HG03432 (cell line): ENCODE results near the gene MAN1B1.

Experiments used
- ATAC-seq: cut with Tn5 transposase; IDR thresholded peaks from one replicate; pipeline ENCODE4 v1.9.1; 2021; ENCODE audit warnings: mild to moderate bottlenecking, moderate library complexity; ENCODE audit not compliant: unreplicated experiment

Gene MAN1B1

GRCh38 chr9:137141976-137142936 lies 55.5 kb downstream of the MAN1B1 start:
- no peak for ATAC-seq

GRCh38 chr9:137143459-137143858 lies 56.7 kb downstream of the MAN1B1 start:
- ATAC-seq, result no peak

DNA sequence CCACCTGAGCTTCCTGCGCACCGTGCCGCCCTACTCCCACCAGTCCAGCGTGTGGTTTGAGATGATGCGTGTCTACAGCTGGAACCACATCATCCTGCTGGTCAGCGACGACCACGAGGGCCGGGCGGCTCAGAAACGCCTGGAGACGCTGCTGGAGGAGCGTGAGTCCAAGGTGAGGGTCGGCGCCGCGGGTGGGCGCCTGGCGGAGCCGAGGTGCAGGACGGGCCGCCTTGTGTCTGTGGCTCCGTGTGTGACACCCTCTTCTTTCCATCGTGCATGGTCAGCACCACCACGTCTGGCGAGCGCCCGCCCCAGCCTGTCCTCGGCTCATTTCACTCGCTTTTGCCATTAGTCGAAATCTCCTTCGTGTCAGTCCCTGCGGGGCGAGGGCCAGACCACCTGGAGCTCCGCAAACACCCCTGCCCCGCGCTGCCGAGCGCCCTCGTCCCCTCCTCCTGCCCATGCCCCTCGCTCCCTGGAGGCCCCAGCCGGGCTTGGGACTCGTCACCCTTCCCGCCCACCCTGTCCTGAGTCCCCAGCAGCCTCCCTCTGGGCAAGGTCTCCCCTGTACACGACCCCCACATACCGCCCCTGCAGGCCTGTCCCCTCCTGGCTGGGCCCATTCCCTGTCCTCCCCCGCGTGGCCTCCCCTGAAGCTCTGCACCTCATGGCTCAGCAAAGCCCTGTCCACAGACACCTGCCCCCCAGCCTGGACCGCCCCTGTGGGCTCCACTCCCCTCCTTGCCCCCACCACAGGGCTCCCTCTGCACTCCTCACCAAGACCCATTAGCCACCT lies 59.1 kb downstream of the MAN1B1 start:
- ATAC-seq, result no peak

- no peak for ATAC-seq
Measured at GRCh38 chr9:137146527-137146918, 59.7 kb downstream of the MAN1B1 start.

GRCh38 chr9:137147091-137147792 lies 60.5 kb downstream of the MAN1B1 start:
- no peak for ATAC-seq

GRCh38 chr9:137147793-137148160 lies 61.0 kb downstream of the MAN1B1 start:
- ATAC-seq, result no peak

- no peak for ATAC-seq
Measured at GRCh38 chr9:137148242-137148641, 61.5 kb downstream of the MAN1B1 start.

- no peak for ATAC-seq
Measured at GRCh38 chr9:137148661-137149060, 61.9 kb downstream of the MAN1B1 start.

- no peak for ATAC-seq
Measured at GRCh38 chr9:137149363-137149762, 62.6 kb downstream of the MAN1B1 start.

- ATAC-seq, result peak; percentile 21
Measured at GRCh38 chr9:137149942-137150616, 63.3 kb downstream of the MAN1B1 start.

- peak; percentile 43 for ATAC-seq
Measured at GRCh38 chr9:137150617-137151457, 64.1 kb downstream of the MAN1B1 start.

DNA sequence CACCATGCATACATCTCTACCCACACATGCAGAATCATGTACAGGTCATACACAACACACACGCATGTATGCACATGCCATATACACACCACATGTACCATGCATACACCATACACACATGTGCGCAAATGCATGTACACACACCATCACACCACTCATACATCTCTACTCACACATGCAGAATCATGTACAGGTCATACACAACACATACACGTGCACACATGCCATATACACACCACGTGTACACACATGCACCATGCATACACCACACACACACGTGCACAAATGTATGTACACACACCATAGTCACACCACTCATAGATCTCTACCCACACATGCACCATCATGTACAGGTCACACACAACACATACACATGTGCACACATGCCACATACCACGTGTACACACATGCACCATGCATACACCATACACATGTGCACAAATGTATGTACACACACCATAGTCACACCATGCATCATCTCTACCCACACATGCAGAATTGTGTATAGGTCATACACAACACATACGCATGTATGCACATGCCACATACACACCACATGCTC lies 66.1 kb downstream of the MAN1B1 start:
- no peak for ATAC-seq

DNA sequence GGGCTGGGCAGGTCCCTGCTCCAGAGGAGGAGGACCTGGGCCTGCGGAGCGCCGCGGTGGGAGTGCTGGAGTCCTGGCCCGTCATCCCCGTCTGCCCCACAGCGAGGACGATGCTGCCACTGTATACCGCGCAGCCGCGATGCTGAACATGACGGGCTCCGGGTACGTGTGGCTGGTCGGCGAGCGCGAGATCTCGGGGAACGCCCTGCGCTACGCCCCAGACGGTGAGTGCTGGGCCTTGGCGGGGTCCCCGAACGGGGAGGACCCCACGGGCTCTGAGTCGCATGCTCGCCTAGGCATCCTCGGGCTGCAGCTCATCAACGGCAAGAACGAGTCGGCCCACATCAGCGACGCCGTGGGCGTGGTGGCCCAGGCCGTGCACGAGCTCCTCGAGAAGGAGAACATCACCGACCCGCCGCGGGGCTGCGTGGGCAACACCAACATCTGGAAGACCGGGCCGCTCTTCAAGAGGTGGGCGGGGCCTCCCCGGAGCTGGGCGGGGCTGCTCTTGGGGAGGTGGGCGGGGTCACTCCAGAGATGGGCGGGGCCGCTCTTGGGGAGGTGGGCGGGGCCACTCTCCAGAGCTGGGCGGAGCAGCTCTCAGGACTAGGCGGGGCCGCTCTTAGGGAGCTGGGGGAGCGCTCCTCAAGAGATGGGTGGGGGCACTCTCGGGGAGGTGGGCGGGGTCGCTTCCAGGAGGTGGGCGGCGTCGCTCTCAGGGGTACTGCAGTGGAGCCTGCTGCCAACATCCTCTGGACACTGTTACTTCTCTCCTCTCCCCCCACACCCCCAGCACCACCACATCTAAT lies 70.0 kb downstream of the MAN1B1 start:
- ATAC-seq, result no peak

GRCh38 chr9:137157618-137158415 lies 71.0 kb downstream of the MAN1B1 start:
- ATAC-seq, result no peak

DNA sequence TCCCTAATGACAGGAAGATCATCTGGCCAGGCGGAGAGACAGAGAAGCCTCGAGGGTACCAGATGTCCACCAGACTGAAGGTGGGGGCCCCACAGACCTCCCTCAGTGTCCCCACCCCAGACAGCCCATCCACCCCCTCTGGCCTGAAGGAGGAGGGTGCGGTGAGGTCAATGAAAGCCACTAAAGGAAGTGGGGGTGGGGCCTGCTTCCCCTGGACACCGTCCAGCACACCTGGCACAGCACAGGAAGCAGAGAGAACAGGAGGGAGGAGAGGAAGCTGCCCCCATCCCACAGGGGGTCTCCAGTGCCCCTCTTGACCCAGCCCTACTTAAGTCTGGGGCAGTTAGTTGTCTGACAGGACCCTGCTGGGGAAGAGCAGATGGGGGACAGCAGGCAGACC lies 71.8 kb downstream of the MAN1B1 start:
- ATAC-seq, result no peak
